ENCODE results near the gene HAUS3. TPM values are rescaled to one million over a fixed set of nuclear protein-coding genes. Genes with fewer than 3 reads are reported as not detected.

HAUS3 gene
- total RNA-seq, 1 experiment from 2014 or later, result 11.2 TPM

- TF ChIP-seq POLR2AphosphoS5 (IDR thresholded peaks at IDR 0.05; ENCODE audit: low read depth, low read length), result no peak
- no peak for TF ChIP-seq SIN3A (IDR thresholded peaks at IDR 0.05; ENCODE audit: borderline replicate concordance, insufficient read depth, low read depth, low read length)
- TF ChIP-seq CTCF (IDR thresholded peaks at IDR 0.05), result no peak
- no peak for TF ChIP-seq TCF7L2 (IDR thresholded peaks at IDR 0.05; ENCODE audit: low read depth, low read length)
- TF ChIP-seq, protein P1, sequence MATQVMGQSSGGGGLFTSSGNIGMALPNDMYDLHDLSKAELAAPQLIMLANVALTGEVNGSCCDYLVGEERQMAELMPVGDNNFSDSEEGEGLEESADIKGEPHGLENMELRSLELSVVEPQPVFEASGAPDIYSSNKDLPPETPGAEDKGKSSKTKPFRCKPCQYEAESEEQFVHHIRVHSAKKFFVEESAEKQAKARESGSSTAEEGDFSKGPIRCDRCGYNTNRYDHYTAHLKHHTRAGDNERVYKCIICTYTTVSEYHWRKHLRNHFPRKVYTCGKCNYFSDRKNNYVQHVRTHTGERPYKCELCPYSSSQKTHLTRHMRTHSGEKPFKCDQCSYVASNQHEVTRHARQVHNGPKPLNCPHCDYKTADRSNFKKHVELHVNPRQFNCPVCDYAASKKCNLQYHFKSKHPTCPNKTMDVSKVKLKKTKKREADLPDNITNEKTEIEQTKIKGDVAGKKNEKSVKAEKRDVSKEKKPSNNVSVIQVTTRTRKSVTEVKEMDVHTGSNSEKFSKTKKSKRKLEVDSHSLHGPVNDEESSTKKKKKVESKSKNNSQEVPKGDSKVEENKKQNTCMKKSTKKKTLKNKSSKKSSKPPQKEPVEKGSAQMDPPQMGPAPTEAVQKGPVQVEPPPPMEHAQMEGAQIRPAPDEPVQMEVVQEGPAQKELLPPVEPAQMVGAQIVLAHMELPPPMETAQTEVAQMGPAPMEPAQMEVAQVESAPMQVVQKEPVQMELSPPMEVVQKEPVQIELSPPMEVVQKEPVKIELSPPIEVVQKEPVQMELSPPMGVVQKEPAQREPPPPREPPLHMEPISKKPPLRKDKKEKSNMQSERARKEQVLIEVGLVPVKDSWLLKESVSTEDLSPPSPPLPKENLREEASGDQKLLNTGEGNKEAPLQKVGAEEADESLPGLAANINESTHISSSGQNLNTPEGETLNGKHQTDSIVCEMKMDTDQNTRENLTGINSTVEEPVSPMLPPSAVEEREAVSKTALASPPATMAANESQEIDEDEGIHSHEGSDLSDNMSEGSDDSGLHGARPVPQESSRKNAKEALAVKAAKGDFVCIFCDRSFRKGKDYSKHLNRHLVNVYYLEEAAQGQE (IDR thresholded peaks at IDR 0.05; ENCODE audit: insufficient read depth in 1 of 2, low read depth in 2 of 2, low read length in 1 of 2), result no peak
- Histone ChIP-seq H3K9me3 (ENCODE audit: control insufficient read depth, insufficient read depth, low read depth, low read length) (no peaks in the 10 kb centered on the region), H3K4me1 (ENCODE audit: control insufficient read depth, insufficient read depth, low read length) (no peaks in the 10 kb centered on the region), H3K4me3 (ENCODE audit: low read depth in 2 of 2, low read length in 2 of 2) (no peak overlapping the region), H3K27me3 (ENCODE audit: control insufficient read depth, insufficient read depth, low read length) (no peaks in the 10 kb centered on the region), H3K27ac (ENCODE audit: low read length) (no peak overlapping the region), H3K36me3 (ENCODE audit: control insufficient read depth, insufficient read depth, low read length) (no peaks in the 10 kb centered on the region)
- CTCF ChIA-PET, result no interaction called here
- DNase-seq (ENCODE audit: low read depth, low spot score) (no peak), ATAC-seq (no peak)
- POLR2A ChIA-PET, result no interaction called here
- in situ Hi-C loops (cut with HindIII; ENCODE audit: low pct_unique_long_range_greater_than_20kb, low sequenced_read_pairs), result no loop called here
- intact Hi-C loops (cut with micrococcal nuclease; ENCODE audit: unreplicated experiment), result no loop called here
- BruUV-seq (replicated peaks), result no TSS peak
Measured at GRCh38 chr4:2178986-2179385, 62.9 kb downstream of the HAUS3 start.

Other genes with a start within 250 kb of the HAUS3 start
- gene NELFA, start 233.1 kb downstream of the HAUS3 start, total RNA-seq (2021; ENCODE audit: unreplicated experiment), result 27.0 TPM
- 16.6 TPM for gene NAT8L, start 182.8 kb downstream of the HAUS3 start, total RNA-seq (2021; ENCODE audit: unreplicated experiment)
- 4.3 TPM for gene POLN, start within 50 bp of the HAUS3 start, total RNA-seq (2021; ENCODE audit: unreplicated experiment)
- 32.7 TPM for gene MXD4, start 20.0 kb upstream of the HAUS3 start, total RNA-seq (2021; ENCODE audit: unreplicated experiment)
- 11.9 TPM for gene ZFYVE28, start 176.5 kb upstream of the HAUS3 start, total RNA-seq (2021; ENCODE audit: unreplicated experiment)
- 0.33 TPM for gene CFAP99, start 176.8 kb upstream of the HAUS3 start, total RNA-seq (2021; ENCODE audit: unreplicated experiment)
- 55.0 TPM for gene RNF4, start 227.0 kb upstream of the HAUS3 start, total RNA-seq (2021; ENCODE audit: unreplicated experiment)